Endothelial cell of umbilical vein (primary cell): ENCODE data around the gene DIP2A.

Experiments
- FOS ChIP-seq: IDR thresholded peaks from 2 replicates; pipeline ENCODE4 v1.6.1; 2011; ENCODE audit warnings: mild to moderate bottlenecking, low read length, moderate library complexity, borderline replicate concordance; ENCODE audit not compliant: insufficient read depth
- GATA2 ChIP-seq: IDR thresholded peaks from 2 replicates; pipeline ENCODE4 v1.7.0; 2011; ENCODE audit warnings: low read depth, mild to moderate bottlenecking, moderate library complexity, mixed read lengths, low read length; ENCODE audit not compliant: insufficient read length, insufficient read depth
- JUN ChIP-seq: IDR thresholded peaks from 2 replicates; pipeline ENCODE4 v1.6.1; 2011; ENCODE audit warnings: borderline replicate concordance, low read depth; ENCODE audit not compliant: insufficient read length, insufficient read depth
- MYC ChIP-seq: IDR thresholded peaks from one replicate; pipeline ENCODE4 v1.6.1; 2011; ENCODE audit warnings: mild to moderate bottlenecking, low read depth, low read length
- POLR2A ChIP-seq: IDR thresholded peaks from 2 replicates; pipeline ENCODE4 v1.6.1; 2012; ENCODE audit warnings: low read depth, mild to moderate bottlenecking, control low read depth, low read length
- POLR2AphosphoS5 ChIP-seq: IDR thresholded peaks from 2 replicates; pipeline ENCODE4 v1.6.1; 2012; ENCODE audit warnings: low read depth, mild to moderate bottlenecking, control low read depth, low read length, moderate library complexity; ENCODE audit not compliant: insufficient read depth
- TF ChIP-seq, protein P1 (sequence below), 2 donors: IDR thresholded peaks; 1 replicate in 1 of 2; 2 replicates in 1 of 2; pipeline ENCODE4 v1.5.1; 2011; ENCODE audit warnings: low read length in 2 of 2, mild to moderate bottlenecking in 2 of 2, moderate library complexity in 2 of 2, control low read depth in 1 of 2, inconsistent platforms in 1 of 2, low read depth in 1 of 2; ENCODE audit not compliant: insufficient read depth in 1 of 2; ENCODE audit errors: extremely low read depth in 1 of 2
- TF ChIP-seq, protein P2 (sequence below): IDR thresholded peaks from 2 replicates; pipeline ENCODE4 v1.6.1; 2011; ENCODE audit not compliant: insufficient read depth, insufficient read length

DNA sequence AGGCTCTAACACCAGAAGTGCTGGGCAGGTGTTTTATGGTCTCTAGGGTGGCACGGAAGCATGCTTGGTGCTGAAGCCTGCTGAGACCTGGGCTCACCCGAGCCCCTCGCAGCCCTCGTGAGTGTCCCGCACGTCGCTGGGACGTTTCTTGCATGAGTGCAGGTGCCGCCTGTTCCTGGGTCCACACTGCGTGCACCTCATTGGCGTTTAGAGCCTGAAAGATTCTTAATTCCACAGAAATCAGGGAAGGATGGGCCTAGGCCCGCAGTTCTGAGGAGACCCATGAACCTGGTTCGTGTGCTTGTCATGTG lies 43.8 kb upstream of the DIP2A start:
- no peak for TF ChIP-seq JUN
- TF ChIP-seq POLR2A: no peak
- TF ChIP-seq, protein P1, sequence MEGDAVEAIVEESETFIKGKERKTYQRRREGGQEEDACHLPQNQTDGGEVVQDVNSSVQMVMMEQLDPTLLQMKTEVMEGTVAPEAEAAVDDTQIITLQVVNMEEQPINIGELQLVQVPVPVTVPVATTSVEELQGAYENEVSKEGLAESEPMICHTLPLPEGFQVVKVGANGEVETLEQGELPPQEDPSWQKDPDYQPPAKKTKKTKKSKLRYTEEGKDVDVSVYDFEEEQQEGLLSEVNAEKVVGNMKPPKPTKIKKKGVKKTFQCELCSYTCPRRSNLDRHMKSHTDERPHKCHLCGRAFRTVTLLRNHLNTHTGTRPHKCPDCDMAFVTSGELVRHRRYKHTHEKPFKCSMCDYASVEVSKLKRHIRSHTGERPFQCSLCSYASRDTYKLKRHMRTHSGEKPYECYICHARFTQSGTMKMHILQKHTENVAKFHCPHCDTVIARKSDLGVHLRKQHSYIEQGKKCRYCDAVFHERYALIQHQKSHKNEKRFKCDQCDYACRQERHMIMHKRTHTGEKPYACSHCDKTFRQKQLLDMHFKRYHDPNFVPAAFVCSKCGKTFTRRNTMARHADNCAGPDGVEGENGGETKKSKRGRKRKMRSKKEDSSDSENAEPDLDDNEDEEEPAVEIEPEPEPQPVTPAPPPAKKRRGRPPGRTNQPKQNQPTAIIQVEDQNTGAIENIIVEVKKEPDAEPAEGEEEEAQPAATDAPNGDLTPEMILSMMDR (IDR thresholded peaks at IDR 0.05; ENCODE audit: extremely low read depth in 1 of 2, insufficient read depth in 1 of 2, low read depth in 1 of 2, low read length in 2 of 2): no peak
- TF ChIP-seq POLR2AphosphoS5: no peak
- no peak for TF ChIP-seq GATA2
- TF ChIP-seq FOS: no peak
- TF ChIP-seq, protein P2, sequence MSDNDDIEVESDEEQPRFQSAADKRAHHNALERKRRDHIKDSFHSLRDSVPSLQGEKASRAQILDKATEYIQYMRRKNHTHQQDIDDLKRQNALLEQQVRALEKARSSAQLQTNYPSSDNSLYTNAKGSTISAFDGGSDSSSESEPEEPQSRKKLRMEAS: no peak
- no peak for TF ChIP-seq MYC
